Measurements from ENCODE around the gene TSR3. TPM values are rescaled to one million over a fixed set of nuclear protein-coding genes. Genes with fewer than 3 reads are reported as not detected.
A peak's percentile ranks its signal among the peaks of the same experiment; 100 is the strongest.

Gene TSR3
- polyA plus RNA-seq, 3 donors = 23.2 to 73.1 (median 48.2) TPM

DNA sequence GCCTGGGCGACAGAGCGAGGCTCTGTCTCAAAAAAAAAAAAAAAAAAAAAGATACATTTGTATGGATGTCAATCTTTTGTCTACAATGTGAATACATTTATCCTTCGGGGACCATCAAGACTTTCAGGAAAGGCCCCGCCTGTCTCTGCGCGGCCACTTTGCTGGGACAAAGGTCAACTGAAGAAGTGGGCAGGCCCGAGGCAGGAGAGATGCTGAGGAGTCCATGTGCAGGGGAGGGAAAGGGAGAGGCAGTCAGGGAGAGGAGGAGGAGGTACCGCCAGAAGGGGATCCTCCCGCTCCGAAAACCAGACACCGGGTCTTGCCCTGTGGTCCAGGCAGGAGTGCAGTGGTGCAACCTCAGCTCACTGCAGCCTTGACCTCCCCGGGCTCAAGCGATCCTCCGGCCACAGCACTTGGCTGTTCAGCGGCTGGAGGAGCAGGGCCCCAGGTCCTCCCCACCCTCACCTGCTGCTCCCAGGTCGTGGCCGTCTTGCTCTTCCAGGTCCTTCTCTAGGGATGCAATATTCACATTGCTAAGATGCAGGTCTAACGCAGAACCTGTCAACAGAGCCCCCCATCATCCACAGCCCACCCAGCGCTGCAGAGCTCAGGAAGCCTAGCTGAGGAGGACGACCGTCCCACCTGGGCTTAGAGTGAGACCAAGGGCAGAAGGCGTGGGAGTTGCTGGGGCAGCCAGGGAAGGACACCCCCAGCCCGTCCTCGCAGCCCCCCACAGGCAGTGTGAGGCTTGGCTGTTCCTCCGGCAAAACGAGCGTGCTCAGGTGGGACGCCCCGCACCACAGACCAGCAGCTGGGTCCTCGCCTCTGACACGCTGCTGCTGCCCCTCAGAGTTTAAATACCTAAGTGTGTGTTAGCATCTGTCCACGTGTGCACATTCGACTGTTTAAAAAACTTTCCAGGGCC is 19.6 kb upstream of the TSR3 start:
- Histone ChIP-seq H3K4me3 (replicated peaks in 1 of 3; ENCODE audit: low read depth in 2 of 3, low read length in 3 of 3) (no peak overlapping the region), H3K27me3 (ENCODE audit: control insufficient read depth in 2 of 2, insufficient read depth in 2 of 2, low read length in 2 of 2) (no peaks in the 10 kb centered on the region), H3K27ac (ENCODE audit: low read depth in 1 of 2, low read length in 2 of 2) (no peak overlapping the region), H3K9ac (ENCODE audit: insufficient read depth, low read length, poor library complexity, severe bottlenecking) (no peak overlapping the region), H3K79me2 (ENCODE audit: insufficient read depth, low read length) (no peaks in the 10 kb centered on the region), H3K9me3 (replicated peaks in 1 of 2; ENCODE audit: control insufficient read depth in 1 of 2, insufficient read depth in 1 of 2, low read length in 2 of 2) (no peaks in the 10 kb centered on the region), H3K4me2 (replicated peaks; ENCODE audit: extremely low read depth, low read length, poor library complexity, severe bottlenecking) (no peak overlapping the region), H4K20me1 (ENCODE audit: insufficient read depth, low read length) (peaks cover 57% of the 10 kb centered on the region), H3K4me1 (ENCODE audit: control insufficient read depth in 1 of 2, insufficient read depth in 2 of 2, low read length in 2 of 2) (no peaks in the 10 kb centered on the region), H2AFZ (ENCODE audit: insufficient read depth, low read depth, low read length, poor library complexity, severe bottlenecking) (no peak overlapping the region), H3K36me3 (replicated peaks in 1 of 2; ENCODE audit: control insufficient read depth in 1 of 2, insufficient read depth in 2 of 2, low read length in 2 of 2) (peaks cover 35 to 43% of the 10 kb centered on the region in 2 donors)
- Mint-ChIP-seq H3K4me1 (no peaks in the 10 kb centered on the region), H3K36me3 (peaks cover 23 to 61% of the 10 kb centered on the region in 2 donors), H3K27ac (peak overlapping the region in 1 of 7 donors; percentile 61), H3K27me3 (ENCODE audit: low read depth in 3 of 3) (peaks cover 0 to 1% (median 0%) of the 10 kb centered on the region in 3 donors), H3K9me3 (peaks cover 0 to 3% (median 0%) of the 10 kb centered on the region in 7 donors), H3K4me3 (no peak overlapping the region)
- TF ChIP-seq, protein P1, sequence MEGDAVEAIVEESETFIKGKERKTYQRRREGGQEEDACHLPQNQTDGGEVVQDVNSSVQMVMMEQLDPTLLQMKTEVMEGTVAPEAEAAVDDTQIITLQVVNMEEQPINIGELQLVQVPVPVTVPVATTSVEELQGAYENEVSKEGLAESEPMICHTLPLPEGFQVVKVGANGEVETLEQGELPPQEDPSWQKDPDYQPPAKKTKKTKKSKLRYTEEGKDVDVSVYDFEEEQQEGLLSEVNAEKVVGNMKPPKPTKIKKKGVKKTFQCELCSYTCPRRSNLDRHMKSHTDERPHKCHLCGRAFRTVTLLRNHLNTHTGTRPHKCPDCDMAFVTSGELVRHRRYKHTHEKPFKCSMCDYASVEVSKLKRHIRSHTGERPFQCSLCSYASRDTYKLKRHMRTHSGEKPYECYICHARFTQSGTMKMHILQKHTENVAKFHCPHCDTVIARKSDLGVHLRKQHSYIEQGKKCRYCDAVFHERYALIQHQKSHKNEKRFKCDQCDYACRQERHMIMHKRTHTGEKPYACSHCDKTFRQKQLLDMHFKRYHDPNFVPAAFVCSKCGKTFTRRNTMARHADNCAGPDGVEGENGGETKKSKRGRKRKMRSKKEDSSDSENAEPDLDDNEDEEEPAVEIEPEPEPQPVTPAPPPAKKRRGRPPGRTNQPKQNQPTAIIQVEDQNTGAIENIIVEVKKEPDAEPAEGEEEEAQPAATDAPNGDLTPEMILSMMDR (IDR thresholded peaks at IDR 0.05) = no peak
- no peak for DNase-seq
- 97% methylated on average over 31 of the region's 33 CpGs for WGBS (ENCODE audit: insufficient coverage)
- intact Hi-C loops (cut with micrococcal nuclease) = no loop called here

- Mint-ChIP-seq H3K27me3 (ENCODE audit: low read depth in 3 of 3) (peaks cover 0 to 1% (median 0%) of the 10 kb centered on the region in 3 donors), H3K4me3 (no peak overlapping the region), H3K9me3 (peaks cover 0 to 3% (median 0%) of the 10 kb centered on the region in 7 donors), H3K4me1 (no peaks in the 10 kb centered on the region), H3K27ac (no peak overlapping the region), H3K36me3 (peaks cover 45 to 81% of the 10 kb centered on the region in 2 donors)
- H4K20me1 ChIP-seq (ENCODE audit: insufficient read depth, low read length) = peaks cover 69% of the 10 kb centered on the region
- H3K9ac ChIP-seq (ENCODE audit: insufficient read depth, low read length, poor library complexity, severe bottlenecking) = no peak overlapping the region
- H3K9me3 ChIP-seq (replicated peaks in 1 of 2; ENCODE audit: control insufficient read depth in 1 of 2, insufficient read depth in 1 of 2, low read length in 2 of 2) = no peaks in the 10 kb centered on the region
- H3K79me2 ChIP-seq (ENCODE audit: insufficient read depth, low read length) = peaks cover 4% of the 10 kb centered on the region
- DNase-seq = no peak
- H3K27ac ChIP-seq (ENCODE audit: low read depth in 1 of 2, low read length in 2 of 2) = no peak overlapping the region
- H2AFZ ChIP-seq (ENCODE audit: insufficient read depth, low read depth, low read length, poor library complexity, severe bottlenecking) = no peak overlapping the region
- no peak overlapping the region for H3K4me2 ChIP-seq (replicated peaks; ENCODE audit: extremely low read depth, low read length, poor library complexity, severe bottlenecking)
- intact Hi-C loops (cut with micrococcal nuclease) = no loop called here
- H3K36me3 ChIP-seq (replicated peaks in 1 of 2; ENCODE audit: control insufficient read depth in 1 of 2, insufficient read depth in 2 of 2, low read length in 2 of 2) = peaks cover 61 to 64% of the 10 kb centered on the region in 2 donors
- H3K4me1 ChIP-seq (ENCODE audit: control insufficient read depth in 1 of 2, insufficient read depth in 2 of 2, low read length in 2 of 2) = no peaks in the 10 kb centered on the region
- H3K4me3 ChIP-seq (replicated peaks in 1 of 3; ENCODE audit: low read depth in 2 of 3, low read length in 3 of 3) = no peak overlapping the region
- 97% methylated on average over 12 of the region's 27 CpGs for WGBS (ENCODE audit: insufficient coverage)
- TF ChIP-seq, protein P1 (IDR thresholded peaks at IDR 0.05) = no peak
- H3K27me3 ChIP-seq (ENCODE audit: control insufficient read depth in 2 of 2, insufficient read depth in 2 of 2, low read length in 2 of 2) = no peaks in the 10 kb centered on the region
These were observed 16.0 kb upstream of the TSR3 start for GRCh38 chr16:1367486-1368174.

Measured in CD14-positive monocyte (primary cell).